NOMO-1 treated with dmso at 0.1 percent for 144 hours (cell line): ENCODE measurements around the gene CCL1.

ENCODE experiments used
- DNase-seq: peaks from one replicate; lab custom pipeline; 2025; ENCODE audit not compliant: unreplicated experiment; lab: John Stamatoyannopoulos, UW

The CCL1 gene

DNA sequence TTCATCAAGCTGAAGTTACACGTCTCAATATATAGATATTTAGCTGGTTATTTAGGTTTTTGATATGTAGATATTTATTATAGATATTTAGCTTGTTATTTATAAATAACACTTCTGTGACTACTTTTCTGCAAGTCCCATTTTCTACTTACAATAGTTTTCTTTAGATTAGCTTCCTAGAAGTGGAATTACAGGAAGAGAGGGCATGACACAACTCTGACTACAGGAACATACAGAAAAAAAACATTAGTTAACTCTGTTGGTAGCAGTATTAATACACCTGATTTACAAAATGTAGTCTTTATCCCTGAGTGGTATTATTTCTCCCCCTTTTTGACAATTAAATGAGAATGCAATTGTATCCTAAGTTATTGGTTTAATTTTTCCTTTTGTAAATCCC is 21.2 kb upstream of the CCL1 start:
- no peak for DNase-seq

DNA sequence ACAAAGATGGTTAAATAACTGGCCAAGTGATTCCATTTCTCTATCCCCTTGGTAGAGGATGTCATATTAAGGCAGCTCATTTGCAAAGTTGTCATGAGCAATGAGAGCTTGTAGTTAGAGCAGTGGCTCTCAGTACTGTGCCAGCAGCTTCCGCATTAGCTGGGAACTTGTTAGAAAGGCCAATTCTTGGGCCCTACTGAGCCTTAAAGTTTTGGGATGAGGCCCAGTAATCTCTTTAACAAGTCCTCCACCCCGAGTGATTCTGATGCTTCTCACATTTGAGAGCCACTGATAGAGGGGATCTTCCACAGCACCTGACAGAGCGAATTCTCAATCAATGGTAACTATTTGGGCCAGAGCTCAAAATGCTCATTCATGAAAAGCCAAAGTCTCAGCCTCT is 20.2 kb upstream of the CCL1 start:
- DNase-seq, result no peak

DNA sequence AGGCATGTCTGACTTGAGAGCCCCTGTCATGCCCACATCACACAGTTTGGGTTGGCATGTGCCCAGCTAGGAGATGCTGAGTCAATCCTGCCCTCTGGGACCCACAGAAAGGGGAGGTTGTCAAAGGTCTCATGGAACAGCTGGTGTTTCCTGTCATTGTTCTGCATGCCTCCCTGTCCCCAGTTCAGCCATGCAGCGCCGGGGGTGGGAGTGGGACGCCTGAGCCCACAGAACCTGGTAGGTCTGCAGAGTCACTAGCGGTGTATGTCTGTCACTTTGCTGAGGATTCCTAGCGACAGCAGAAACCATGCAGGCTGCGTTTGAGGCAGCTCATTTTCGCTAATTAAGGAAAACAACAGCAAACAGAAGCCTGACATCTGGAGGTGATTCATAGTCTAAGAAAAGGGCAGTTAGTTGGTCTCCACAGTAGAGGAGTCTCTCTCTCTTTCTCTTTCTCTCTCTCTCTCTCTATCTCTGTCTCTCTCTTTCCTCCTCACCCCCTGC is 19.6 kb upstream of the CCL1 start:
- DNase-seq, result no peak

DNA sequence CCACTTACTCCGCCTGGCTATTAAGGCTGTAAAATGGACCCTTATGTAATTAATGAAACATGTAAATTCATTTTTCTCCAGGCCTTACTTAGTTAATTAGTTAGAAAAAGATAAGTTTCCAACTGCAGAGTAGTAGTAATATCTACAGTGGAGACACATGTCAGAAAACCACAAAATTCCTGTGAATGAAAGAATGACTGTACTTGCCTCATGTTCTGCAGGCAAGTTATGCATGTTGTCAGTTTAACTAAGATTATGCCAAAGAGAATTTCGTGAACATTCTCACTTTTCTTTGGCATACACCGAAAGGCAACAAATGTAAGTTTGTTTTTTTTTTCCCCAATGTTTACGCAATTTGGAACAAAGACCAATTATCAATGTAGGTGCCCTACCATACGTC is 16.8 kb upstream of the CCL1 start:
- DNase-seq, result no peak

GRCh38 chr17:34378664-34379101 is 15.7 kb upstream of the CCL1 start:
- DNase-seq, result peak; percentile 79

DNA sequence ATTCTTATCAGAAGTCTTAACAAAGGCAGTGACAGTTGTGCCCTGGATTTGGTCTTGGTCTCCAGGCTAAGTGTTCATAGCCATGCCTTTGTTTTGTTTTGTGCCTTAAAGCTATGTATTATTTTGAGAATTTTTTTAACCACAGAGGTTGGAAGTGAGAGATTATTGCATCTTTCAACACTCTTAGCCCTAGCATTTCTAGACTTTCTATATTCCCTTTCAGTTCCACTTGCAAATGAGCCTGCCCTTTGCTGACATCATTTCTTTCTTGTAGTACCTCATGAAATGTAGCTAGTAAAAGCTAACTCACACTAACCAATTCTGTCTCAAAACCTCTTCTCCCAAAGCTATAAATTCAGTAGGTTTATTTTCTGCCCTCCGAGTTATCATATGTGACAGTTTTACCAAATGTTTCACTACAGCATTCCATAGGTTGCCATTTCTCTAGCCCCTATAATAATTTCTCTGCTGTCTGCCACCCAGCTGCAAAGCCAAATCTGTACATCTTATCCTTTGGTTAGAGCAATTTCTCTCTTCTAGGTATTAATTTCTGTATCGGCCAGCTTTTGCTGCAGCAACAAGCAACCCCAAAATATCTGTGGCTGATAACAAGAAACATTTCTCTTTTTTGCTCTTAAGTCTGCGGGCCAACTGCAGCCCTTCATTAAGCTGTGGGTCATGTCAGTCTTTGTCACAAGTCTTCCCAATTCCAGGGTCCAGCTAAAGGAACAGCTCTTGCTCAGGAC is 14.2 kb upstream of the CCL1 start:
- DNase-seq, result no peak

DNA sequence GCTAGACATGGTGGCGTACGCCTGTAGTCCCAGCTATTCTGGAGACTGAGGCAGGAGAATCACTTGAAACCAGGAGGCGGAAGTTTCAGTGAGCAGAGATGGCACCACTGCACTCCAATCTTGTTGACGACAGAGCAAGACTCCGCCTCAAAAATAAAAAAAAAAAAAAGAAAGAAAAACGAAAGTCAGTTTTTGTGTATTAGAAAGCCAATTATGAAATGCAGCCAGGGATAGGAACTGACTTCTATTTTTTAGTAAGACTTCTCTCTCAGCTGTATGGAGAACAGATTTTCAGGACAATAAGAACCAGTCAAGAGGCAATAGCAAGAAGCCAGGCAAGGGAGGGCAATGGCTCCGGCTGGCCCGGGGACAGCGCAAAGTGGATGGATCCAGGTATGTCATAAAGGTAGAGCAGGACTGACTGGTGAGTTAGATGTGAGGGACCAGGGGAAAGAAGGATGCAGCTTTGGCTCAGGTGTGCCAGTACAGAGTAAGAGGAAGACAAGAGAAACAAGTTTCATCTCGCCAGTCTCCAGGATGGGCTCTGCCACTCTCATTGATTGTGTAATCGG is 12.5 kb upstream of the CCL1 start:
- DNase-seq, result no peak

DNA sequence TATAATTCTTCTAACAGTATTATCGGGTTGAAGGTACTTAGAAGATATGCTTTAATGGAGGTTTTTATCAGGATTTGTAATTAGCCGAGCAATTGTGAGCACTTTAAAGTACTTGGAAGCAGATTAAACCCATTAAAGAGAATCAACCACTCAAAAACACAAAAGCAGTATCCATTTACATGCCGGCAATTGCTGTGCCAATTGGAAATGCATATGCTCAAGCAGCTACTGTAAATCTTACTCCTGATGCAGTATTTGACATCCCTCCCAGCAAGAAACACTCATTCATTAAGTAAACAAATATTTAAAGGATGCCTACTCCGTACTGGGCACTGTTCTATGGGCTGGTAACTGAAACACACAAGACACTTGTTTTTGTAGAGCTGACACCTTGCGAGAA is 11.4 kb upstream of the CCL1 start:
- no peak for DNase-seq

DNA sequence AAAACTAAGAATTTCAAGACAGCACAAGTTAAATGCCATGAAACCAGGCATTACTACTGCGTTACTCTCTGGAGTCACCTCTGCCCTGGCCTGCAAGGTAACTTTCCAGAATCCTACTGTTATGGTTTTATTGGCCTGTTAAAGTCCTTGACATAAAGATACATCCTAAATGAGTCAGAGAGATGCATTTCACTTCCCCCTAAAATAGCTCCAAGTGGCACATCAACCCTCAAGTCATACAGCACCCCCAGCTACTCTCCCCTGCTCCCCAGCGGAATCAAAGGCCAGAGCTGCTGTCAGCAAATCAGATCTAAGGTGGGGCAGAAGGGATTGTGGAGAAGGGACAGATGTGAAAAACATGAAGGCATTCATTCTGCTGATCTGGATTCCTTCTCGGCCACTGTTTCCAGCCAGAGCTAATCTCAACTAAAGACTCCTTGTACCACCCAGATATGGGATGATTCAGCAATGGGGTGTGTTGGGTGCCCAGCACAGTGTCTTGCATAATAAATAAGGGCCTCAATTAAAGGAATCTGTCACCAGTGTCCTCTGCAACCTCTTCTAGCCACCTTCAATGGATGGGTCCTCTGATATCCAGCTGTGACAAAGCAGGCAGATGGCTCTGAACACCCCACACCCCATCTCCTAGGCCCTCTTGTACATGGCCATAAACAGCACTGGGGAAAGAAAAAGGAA is 8.5 kb upstream of the CCL1 start:
- DNase-seq, result no peak

GRCh38 chr17:34370997-34371395 is 8.0 kb upstream of the CCL1 start:
- peak; percentile 35 for DNase-seq

DNA sequence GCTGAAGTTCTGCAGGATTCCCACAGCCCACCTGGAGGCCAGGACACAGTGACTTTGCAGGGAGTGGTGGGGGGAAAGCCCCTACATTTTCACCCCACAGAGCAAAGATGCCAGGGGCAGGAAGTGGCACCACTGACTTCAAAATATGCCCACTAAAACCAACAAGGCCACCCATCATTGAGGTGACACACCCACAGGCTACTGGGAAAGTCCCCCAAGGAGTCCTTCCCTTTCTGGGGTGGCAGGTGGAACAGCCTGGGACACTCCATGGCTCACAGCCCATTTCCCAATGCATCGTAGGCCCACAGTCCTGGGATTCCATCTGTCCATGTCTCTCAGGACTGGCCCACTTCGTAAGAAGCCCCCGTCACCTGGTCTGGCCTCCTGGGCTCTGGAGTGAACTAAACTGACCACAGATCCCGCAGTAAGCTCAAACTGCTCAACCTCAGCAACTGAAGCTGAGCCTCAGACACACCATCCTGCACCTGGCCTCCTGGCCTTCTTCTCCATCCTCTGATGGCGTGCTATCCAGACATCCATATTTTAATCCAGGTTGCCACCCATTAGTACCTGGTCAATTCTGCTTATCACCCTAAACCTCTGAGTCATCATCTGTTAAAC is 7.5 kb upstream of the CCL1 start:
- DNase-seq, result no peak

GRCh38 chr17:34369571-34369970 is 6.5 kb upstream of the CCL1 start:
- no peak for DNase-seq

DNA sequence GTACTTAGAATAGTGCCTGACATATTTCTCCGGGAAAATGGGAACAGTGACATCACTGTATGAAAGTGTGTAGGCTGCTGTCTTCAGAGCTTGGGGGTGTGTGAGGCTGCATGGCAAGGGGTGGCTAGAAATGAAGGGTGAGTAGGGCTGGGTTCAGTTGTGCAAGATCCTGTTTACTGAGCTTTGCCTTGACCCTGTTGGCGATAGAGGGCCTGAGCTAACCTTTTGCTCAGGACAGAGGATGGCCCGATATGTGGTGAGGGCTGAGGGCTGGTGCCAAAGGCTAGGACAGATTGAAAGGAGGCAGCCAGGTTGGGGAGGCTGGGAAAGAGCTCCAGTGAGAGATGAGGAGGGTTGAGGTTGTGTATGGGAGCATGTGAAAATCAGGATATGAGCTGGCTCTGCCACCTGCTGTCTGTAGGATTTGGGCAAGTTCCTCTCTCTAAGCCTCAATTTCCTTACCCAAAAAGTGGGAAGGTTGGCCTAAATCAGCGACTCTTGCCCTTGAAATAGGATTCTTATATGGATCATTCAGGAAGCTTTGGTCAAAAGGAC is 6.0 kb upstream of the CCL1 start:
- DNase-seq, result peak; percentile 48

- DNase-seq, result peak; percentile 48
Observed at GRCh38 chr17:34368196-34368945, 5.3 kb upstream of the CCL1 start.

- no peak for DNase-seq
Observed at GRCh38 chr17:34367486-34368195, 4.6 kb upstream of the CCL1 start.

- no peak for DNase-seq
Observed at GRCh38 chr17:34366529-34367107, 3.6 kb upstream of the CCL1 start.

DNA sequence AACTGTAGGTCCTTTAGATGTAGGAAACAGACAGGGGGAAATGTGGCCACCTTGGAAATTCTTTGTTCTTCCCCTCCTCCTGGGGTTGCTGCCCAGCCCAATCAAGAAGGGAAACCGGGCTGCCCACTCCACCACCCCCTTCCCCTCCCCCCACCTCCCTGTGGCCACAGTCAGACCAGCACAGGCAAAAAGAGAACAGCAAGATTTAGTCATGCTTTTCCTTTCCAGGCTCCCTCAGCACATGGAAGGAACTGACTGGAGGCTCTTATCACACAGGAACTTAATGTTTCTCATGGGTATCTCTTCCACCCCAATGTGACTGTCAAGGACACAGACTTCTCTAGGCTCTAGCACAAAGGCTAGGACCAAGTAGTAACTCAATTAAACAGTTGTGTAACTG is 3.0 kb upstream of the CCL1 start:
- no peak for DNase-seq

DNA sequence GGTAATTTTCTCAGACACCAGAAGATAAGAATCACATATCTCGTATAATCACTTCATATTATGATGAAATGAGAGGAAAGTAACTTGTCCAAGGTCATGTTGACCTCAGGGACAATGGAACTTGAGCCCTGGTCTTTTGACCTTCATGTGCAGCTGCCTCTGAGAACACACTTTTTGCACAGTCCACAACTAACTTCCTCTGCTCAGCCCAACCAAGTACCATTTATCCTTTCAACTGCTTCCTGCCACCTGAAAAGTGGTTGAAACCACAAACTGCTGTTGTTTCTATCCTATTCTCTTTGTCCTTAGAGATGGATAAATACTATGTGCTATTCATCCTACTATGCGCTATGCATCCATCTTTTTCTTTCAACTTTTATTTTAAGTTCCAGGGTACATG is 2.3 kb upstream of the CCL1 start:
- peak; percentile 64 for DNase-seq

- no peak for DNase-seq
Observed at GRCh38 chr17:34364751-34365150, 1.7 kb upstream of the CCL1 start.
